WTC11 (cell line): Measurements from ENCODE around the gene CLBA1. TPM values are rescaled to one million over a fixed set of nuclear protein-coding genes. Genes with fewer than 3 reads are reported as not detected.

Experiments used
- ATAC-seq: fragments of 200-7000 bp; cut with Tn5 transposase; 2 replicates; pipeline ENCODE4 v1.10.0; 2021; ENCODE audit warnings: mild to moderate bottlenecking, moderate library complexity
- CTCF ChIA-PET: fragments of 300-600 bp; sonication (Branson Sonifier 250); formaldehyde crosslinking; loops from one replicate; lab custom pipeline; 2021; ENCODE audit warnings: antibody characterized with exemption; lab: Charles Lee
- POLR2A ChIA-PET: fragments of 350-600 bp; sonication (Branson Sonifier 250); formaldehyde crosslinking; loops from one replicate; lab custom pipeline; 2021; ENCODE audit warnings: antibody characterized with exemption; lab: Charles Lee
- DNase-seq: peaks from one replicate; pipeline ENCODE4 v3.0.0; 2021; ENCODE audit warnings: low spot score
- H3K27ac Mint-ChIP-seq: 2 replicates; pipeline ENCODE4 v1.8.0; 2021; ENCODE audit warnings: mixed read lengths
- H3K27me3 Mint-ChIP-seq: 2 replicates; pipeline ENCODE4 v1.8.0; 2021; ENCODE audit warnings: low read depth, mild to moderate bottlenecking, moderate library complexity, mixed read lengths
- H3K36me3 Mint-ChIP-seq: 2 replicates; pipeline ENCODE4 v1.8.0; 2021; ENCODE audit warnings: mixed read lengths
- H3K4me1 Mint-ChIP-seq: 2 replicates; pipeline ENCODE4 v1.8.0; 2022; ENCODE audit warnings: mixed read lengths
- H3K4me3 Mint-ChIP-seq: 2 replicates; pipeline ENCODE4 v1.8.0; 2021; ENCODE audit warnings: mild to moderate bottlenecking, moderate library complexity, mixed read lengths
- H3K9me3 Mint-ChIP-seq: 2 replicates; pipeline ENCODE4 v1.8.0; 2021; ENCODE audit warnings: mixed read lengths
- CBFB ChIP-seq: sonication (generic); formaldehyde crosslinking; IDR thresholded peaks from 2 replicates; pipeline ENCODE4 v1.8.1; 2022; ENCODE audit warnings: mild to moderate bottlenecking, low read depth, missing genetic modification reagents
- CREB1 ChIP-seq: sonication (generic); formaldehyde crosslinking; IDR thresholded peaks from 2 replicates; pipeline ENCODE4 v1.8.0; 2023; ENCODE audit warnings: mild to moderate bottlenecking, missing genetic modification reagents
- ELF4 ChIP-seq: sonication (generic); formaldehyde crosslinking; IDR thresholded peaks from 2 replicates; pipeline ENCODE4 v1.8.1; 2022; ENCODE audit warnings: low read depth, mild to moderate bottlenecking, moderate library complexity, missing genetic modification reagents
- JUN ChIP-seq: sonication (generic); formaldehyde crosslinking; IDR thresholded peaks from 2 replicates; pipeline ENCODE4 v1.8.0; 2023; ENCODE audit warnings: mild to moderate bottlenecking, missing genetic modification reagents
- KAT7 ChIP-seq: sonication (generic); formaldehyde crosslinking; IDR thresholded peaks from 2 replicates; pipeline ENCODE4 v1.8.1; 2023; ENCODE audit warnings: missing genetic modification reagents, mild to moderate bottlenecking, borderline replicate concordance
- MYBL2 ChIP-seq: sonication (generic); formaldehyde crosslinking; IDR thresholded peaks from 2 replicates; pipeline ENCODE4 v1.8.1; 2023; ENCODE audit warnings: mild to moderate bottlenecking, moderate library complexity, missing genetic modification reagents
- NFE2L1 ChIP-seq: sonication (generic); formaldehyde crosslinking; IDR thresholded peaks from 2 replicates; pipeline ENCODE4 v1.8.1; 2023; ENCODE audit warnings: missing genetic modification reagents
- SP1 ChIP-seq: sonication (generic); formaldehyde crosslinking; conservative IDR thresholded peaks from 2 replicates; pipeline ENCODE4 v1.8.1; 2022; ENCODE audit warnings: missing genetic modification reagents
- TEAD1 ChIP-seq: sonication (generic); formaldehyde crosslinking; IDR thresholded peaks from 2 replicates; pipeline ENCODE4 v1.8.0; 2022; ENCODE audit warnings: mild to moderate bottlenecking, missing genetic modification reagents
- TP53 ChIP-seq: sonication (generic); formaldehyde crosslinking; IDR thresholded peaks from 2 replicates; pipeline ENCODE4 v1.8.1; 2023; ENCODE audit warnings: mild to moderate bottlenecking, missing genetic modification reagents
- ZMAT4 ChIP-seq: fragments of 250-450 bp; sonication (Bioruptor Pico); IDR thresholded peaks from 2 replicates; pipeline ENCODE4 v1.9.0; 2021; ENCODE audit warnings: mild to moderate bottlenecking
- ZNF138 ChIP-seq: sonication (generic); formaldehyde crosslinking; conservative IDR thresholded peaks from 2 replicates; pipeline ENCODE4 v1.8.1; 2022; ENCODE audit warnings: mild to moderate bottlenecking, moderate library complexity, missing genetic modification reagents
- ZNF263 ChIP-seq: sonication (generic); formaldehyde crosslinking; IDR thresholded peaks from 2 replicates; pipeline ENCODE4 v1.8.1; 2022; ENCODE audit warnings: low read depth, mild to moderate bottlenecking, moderate library complexity, missing genetic modification reagents
- ZNF396 ChIP-seq: fragments of 250-450 bp; sonication (Bioruptor Pico); IDR thresholded peaks from 2 replicates; pipeline ENCODE4 v1.8.0; 2021; ENCODE audit warnings: mild to moderate bottlenecking, moderate library complexity, borderline replicate concordance
- ZNF671 ChIP-seq: fragments of 250-450 bp; sonication (Bioruptor Pico); IDR thresholded peaks from 2 replicates; pipeline ENCODE4 v1.8.0; 2021; ENCODE audit warnings: mild to moderate bottlenecking
- total RNA-seq: library from RNA; stranded (reverse); gene quantifications from 3 replicates; pipeline ENCODE4 v1.2.3, GENCODE V29; 2021
- TF ChIP-seq, protein P1 (sequence below): sonication (generic); formaldehyde crosslinking; IDR thresholded peaks from 2 replicates; pipeline ENCODE4 v1.8.0; 2022; ENCODE audit warnings: mild to moderate bottlenecking, missing genetic modification reagents
- TF ChIP-seq, protein P2 (sequence below): sonication (generic); formaldehyde crosslinking; IDR thresholded peaks from 2 replicates; pipeline ENCODE4 v1.8.1; 2023; ENCODE audit warnings: mild to moderate bottlenecking, missing genetic modification reagents
- TF ChIP-seq, protein P3 (sequence below): fragments of 250-450 bp; sonication (Bioruptor Pico); IDR thresholded peaks from 2 replicates; pipeline ENCODE4 v1.9.0; 2021; ENCODE audit warnings: mild to moderate bottlenecking
- TF ChIP-seq, protein P4 (sequence below): sonication (generic); formaldehyde crosslinking; IDR thresholded peaks from 2 replicates; pipeline ENCODE4 v1.8.0; 2022; ENCODE audit warnings: missing genetic modification reagents
- TF ChIP-seq, protein P5 (sequence below): sonication (generic); formaldehyde crosslinking; IDR thresholded peaks from 2 replicates; pipeline ENCODE4 v1.8.1; 2023; ENCODE audit warnings: mild to moderate bottlenecking, missing genetic modification reagents, borderline replicate concordance

Gene CLBA1
- total RNA-seq, 1 experiment from 2014 or later, result 3.8 TPM

GRCh38 chr14:105028251-105028927 lies 42.8 kb downstream of the CLBA1 start:
- no peak overlapping the region for H3K4me3 Mint-ChIP-seq
- CTCF ChIA-PET, result interaction anchor here (1.7 kb wide), 1 partner anchor 18 kb away, joined by 7 read pairs; no protein-coding TSS in a partner anchor
- DNase-seq, result no peak
- no peaks in the 10 kb centered on the region for H3K9me3 Mint-ChIP-seq
- no peak for TF ChIP-seq SP1 (CRISPR knock-in tag)
- TF ChIP-seq, protein P1, sequence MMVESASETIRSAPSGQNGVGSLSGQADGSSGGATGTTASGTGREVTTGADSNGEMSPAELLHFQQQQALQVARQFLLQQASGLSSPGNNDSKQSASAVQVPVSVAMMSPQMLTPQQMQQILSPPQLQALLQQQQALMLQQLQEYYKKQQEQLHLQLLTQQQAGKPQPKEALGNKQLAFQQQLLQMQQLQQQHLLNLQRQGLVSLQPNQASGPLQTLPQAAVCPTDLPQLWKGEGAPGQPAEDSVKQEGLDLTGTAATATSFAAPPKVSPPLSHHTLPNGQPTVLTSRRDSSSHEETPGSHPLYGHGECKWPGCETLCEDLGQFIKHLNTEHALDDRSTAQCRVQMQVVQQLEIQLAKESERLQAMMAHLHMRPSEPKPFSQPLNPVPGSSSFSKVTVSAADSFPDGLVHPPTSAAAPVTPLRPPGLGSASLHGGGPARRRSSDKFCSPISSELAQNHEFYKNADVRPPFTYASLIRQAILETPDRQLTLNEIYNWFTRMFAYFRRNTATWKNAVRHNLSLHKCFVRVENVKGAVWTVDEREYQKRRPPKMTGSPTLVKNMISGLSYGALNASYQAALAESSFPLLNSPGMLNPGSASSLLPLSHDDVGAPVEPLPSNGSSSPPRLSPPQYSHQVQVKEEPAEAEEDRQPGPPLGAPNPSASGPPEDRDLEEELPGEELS (CRISPR knock-in tag), result no peak
- TF ChIP-seq ZNF263, result no peak
- no peak for TF ChIP-seq JUN (CRISPR knock-in tag)
- no peak for TF ChIP-seq KAT7 (CRISPR knock-in tag)
- TF ChIP-seq TEAD1 (CRISPR knock-in tag), result no peak
- no peak for TF ChIP-seq MYBL2
- TF ChIP-seq ZNF396 (CRISPR knock-in tag), result no peak
- TF ChIP-seq, protein P2, sequence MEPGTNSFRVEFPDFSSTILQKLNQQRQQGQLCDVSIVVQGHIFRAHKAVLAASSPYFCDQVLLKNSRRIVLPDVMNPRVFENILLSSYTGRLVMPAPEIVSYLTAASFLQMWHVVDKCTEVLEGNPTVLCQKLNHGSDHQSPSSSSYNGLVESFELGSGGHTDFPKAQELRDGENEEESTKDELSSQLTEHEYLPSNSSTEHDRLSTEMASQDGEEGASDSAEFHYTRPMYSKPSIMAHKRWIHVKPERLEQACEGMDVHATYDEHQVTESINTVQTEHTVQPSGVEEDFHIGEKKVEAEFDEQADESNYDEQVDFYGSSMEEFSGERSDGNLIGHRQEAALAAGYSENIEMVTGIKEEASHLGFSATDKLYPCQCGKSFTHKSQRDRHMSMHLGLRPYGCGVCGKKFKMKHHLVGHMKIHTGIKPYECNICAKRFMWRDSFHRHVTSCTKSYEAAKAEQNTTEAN, result no peak
- no peak for TF ChIP-seq ZMAT4 (CRISPR knock-in tag)
- TF ChIP-seq ZNF671 (CRISPR knock-in tag), result no peak
- TF ChIP-seq TP53 (CRISPR knock-in tag), result no peak
- TF ChIP-seq, all 79 proteins: peak for 0
- H3K4me1 Mint-ChIP-seq, result peaks cover 10% of the 10 kb centered on the region
- no peak overlapping the region for H3K27ac Mint-ChIP-seq
- H3K36me3 Mint-ChIP-seq, result no peaks in the 10 kb centered on the region
- POLR2A ChIA-PET, result no interaction called here
- no peak for ATAC-seq
- H3K27me3 Mint-ChIP-seq, result peaks cover 36% of the 10 kb centered on the region

DNA sequence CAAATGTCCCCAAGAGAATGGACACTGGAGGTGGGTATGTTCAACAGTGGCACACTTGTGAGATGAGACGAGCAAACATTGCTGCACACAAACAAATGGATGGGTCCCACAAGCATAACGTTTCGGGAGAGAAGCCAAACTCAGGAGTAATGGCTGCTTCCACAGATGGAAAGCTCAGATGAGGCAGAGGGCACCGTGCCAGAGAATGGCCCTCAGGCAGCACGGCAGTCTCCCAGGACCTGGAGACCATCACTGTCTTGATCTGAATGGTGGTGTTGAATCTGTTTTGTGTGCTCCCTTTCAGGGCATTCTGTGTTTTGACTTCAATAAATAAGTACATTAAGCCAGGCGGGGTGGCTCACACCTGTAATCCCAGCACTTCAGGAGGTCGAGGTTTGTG lies 43.8 kb downstream of the CLBA1 start:
- Mint-ChIP-seq H3K9me3 (no peaks in the 10 kb centered on the region), H3K27me3 (peaks cover 46% of the 10 kb centered on the region)

More for the DNA sequence above, 43.8 kb downstream of the CLBA1 start:
- Mint-ChIP-seq H3K27ac (no peak overlapping the region), H3K4me1 (peaks cover 14% of the 10 kb centered on the region), H3K36me3 (no peaks in the 10 kb centered on the region), H3K4me3 (no peak overlapping the region)
- ATAC-seq (no peak), DNase-seq (no peak)
- ChIA-PET POLR2A (no interaction called here), CTCF (interaction anchor here (0.6 to 0.9 kb wide), 3 partner anchors 16 to 419 kb away, joined by 3 read pairs; no protein-coding TSS in a partner anchor)
- TF ChIP-seq MYBL2 (no peak), ELF4 (CRISPR knock-in tag) (no peak), ZNF138 (CRISPR knock-in tag) (no peak), CBFB (no peak), CREB1 (CRISPR knock-in tag) (no peak), TP53 (CRISPR knock-in tag) (no peak), NFE2L1 (CRISPR knock-in tag) (no peak)
- TF ChIP-seq, protein P3, sequence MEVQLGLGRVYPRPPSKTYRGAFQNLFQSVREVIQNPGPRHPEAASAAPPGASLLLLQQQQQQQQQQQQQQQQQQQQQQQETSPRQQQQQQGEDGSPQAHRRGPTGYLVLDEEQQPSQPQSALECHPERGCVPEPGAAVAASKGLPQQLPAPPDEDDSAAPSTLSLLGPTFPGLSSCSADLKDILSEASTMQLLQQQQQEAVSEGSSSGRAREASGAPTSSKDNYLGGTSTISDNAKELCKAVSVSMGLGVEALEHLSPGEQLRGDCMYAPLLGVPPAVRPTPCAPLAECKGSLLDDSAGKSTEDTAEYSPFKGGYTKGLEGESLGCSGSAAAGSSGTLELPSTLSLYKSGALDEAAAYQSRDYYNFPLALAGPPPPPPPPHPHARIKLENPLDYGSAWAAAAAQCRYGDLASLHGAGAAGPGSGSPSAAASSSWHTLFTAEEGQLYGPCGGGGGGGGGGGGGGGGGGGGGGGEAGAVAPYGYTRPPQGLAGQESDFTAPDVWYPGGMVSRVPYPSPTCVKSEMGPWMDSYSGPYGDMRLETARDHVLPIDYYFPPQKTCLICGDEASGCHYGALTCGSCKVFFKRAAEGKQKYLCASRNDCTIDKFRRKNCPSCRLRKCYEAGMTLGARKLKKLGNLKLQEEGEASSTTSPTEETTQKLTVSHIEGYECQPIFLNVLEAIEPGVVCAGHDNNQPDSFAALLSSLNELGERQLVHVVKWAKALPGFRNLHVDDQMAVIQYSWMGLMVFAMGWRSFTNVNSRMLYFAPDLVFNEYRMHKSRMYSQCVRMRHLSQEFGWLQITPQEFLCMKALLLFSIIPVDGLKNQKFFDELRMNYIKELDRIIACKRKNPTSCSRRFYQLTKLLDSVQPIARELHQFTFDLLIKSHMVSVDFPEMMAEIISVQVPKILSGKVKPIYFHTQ (CRISPR knock-in tag), result no peak
- TF ChIP-seq, protein P4, sequence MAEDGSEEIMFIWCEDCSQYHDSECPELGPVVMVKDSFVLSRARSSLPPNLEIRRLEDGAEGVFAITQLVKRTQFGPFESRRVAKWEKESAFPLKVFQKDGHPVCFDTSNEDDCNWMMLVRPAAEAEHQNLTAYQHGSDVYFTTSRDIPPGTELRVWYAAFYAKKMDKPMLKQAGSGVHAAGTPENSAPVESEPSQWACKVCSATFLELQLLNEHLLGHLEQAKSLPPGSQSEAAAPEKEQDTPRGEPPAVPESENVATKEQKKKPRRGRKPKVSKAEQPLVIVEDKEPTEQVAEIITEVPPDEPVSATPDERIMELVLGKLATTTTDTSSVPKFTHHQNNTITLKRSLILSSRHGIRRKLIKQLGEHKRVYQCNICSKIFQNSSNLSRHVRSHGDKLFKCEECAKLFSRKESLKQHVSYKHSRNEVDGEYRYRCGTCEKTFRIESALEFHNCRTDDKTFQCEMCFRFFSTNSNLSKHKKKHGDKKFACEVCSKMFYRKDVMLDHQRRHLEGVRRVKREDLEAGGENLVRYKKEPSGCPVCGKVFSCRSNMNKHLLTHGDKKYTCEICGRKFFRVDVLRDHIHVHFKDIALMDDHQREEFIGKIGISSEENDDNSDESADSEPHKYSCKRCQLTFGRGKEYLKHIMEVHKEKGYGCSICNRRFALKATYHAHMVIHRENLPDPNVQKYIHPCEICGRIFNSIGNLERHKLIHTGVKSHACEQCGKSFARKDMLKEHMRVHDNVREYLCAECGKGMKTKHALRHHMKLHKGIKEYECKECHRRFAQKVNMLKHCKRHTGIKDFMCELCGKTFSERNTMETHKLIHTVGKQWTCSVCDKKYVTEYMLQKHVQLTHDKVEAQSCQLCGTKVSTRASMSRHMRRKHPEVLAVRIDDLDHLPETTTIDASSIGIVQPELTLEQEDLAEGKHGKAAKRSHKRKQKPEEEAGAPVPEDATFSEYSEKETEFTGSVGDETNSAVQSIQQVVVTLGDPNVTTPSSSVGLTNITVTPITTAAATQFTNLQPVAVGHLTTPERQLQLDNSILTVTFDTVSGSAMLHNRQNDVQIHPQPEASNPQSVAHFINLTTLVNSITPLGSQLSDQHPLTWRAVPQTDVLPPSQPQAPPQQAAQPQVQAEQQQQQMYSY (CRISPR knock-in tag), result no peak
- TF ChIP-seq, protein P5, sequence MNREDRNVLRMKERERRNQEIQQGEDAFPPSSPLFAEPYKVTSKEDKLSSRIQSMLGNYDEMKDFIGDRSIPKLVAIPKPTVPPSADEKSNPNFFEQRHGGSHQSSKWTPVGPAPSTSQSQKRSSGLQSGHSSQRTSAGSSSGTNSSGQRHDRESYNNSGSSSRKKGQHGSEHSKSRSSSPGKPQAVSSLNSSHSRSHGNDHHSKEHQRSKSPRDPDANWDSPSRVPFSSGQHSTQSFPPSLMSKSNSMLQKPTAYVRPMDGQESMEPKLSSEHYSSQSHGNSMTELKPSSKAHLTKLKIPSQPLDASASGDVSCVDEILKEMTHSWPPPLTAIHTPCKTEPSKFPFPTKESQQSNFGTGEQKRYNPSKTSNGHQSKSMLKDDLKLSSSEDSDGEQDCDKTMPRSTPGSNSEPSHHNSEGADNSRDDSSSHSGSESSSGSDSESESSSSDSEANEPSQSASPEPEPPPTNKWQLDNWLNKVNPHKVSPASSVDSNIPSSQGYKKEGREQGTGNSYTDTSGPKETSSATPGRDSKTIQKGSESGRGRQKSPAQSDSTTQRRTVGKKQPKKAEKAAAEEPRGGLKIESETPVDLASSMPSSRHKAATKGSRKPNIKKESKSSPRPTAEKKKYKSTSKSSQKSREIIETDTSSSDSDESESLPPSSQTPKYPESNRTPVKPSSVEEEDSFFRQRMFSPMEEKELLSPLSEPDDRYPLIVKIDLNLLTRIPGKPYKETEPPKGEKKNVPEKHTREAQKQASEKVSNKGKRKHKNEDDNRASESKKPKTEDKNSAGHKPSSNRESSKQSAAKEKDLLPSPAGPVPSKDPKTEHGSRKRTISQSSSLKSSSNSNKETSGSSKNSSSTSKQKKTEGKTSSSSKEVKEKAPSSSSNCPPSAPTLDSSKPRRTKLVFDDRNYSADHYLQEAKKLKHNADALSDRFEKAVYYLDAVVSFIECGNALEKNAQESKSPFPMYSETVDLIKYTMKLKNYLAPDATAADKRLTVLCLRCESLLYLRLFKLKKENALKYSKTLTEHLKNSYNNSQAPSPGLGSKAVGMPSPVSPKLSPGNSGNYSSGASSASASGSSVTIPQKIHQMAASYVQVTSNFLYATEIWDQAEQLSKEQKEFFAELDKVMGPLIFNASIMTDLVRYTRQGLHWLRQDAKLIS (CRISPR knock-in tag), result no peak
